Measurements from ENCODE around the gene COLEC12.

DNA sequence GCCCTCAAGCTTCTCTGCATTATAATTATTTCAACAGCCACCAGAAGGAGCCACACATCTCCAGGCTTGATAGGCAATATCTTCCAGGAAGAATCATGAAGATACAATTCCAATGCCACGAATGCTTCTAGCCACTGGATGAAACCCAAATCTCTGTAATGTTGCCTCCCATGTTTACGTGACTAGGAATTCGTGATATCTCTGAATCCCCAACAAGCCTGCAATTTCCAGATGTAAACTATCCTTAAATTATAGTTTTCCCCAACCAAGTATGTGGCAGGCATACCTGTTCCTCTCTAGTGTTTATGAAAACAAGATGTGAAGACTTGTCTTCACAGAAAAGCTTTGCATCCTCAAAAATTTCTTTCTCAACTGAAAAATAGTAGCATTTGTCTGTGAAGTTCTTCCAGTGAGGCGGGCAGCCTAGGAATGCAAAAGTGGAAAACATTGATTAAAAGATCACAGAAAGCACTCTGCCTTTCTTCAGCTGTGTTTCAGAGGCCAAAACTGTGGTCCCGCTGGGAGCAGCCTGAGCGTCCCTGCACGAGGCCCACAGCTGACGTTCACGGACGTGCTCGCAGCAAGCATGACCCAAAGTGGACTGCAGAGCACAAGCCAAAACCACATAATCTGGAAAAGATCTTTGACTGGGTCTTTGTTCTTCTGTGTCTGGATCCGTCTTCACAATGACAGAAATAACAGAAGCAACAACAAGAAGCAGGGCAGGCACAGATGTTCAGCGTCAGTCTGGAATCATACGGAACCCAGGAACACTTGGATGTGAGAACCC, 167.6 kb downstream of the COLEC12 start:
- no peak for TF ChIP-seq YY1 (IDR thresholded peaks at IDR 0.05; ENCODE audit: low read depth)
- no peak for TF ChIP-seq EP300 (IDR thresholded peaks at IDR 0.05; ENCODE audit: borderline replicate concordance)
- no peak for TF ChIP-seq TAF1 (IDR thresholded peaks at IDR 0.05; ENCODE audit: low read depth)
- TF ChIP-seq CEBPB (IDR thresholded peaks at IDR 0.05), result no peak
- no peak for TF ChIP-seq RAD21 (IDR thresholded peaks at IDR 0.05; ENCODE audit: low read depth)
- TF ChIP-seq, protein P1, sequence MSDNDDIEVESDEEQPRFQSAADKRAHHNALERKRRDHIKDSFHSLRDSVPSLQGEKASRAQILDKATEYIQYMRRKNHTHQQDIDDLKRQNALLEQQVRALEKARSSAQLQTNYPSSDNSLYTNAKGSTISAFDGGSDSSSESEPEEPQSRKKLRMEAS (IDR thresholded peaks at IDR 0.05), result no peak
- TF ChIP-seq TEAD4 (IDR thresholded peaks at IDR 0.05), result no peak
- no peak for TF ChIP-seq ZBTB7A (IDR thresholded peaks at IDR 0.05; ENCODE audit: low read depth)
- TF ChIP-seq FOXM1 (IDR thresholded peaks at IDR 0.05; ENCODE audit: borderline replicate concordance, low read depth), result no peak
